BJ (cell line): Measurements from ENCODE around the gene ICA1. TPM values are rescaled to one million over a fixed set of nuclear protein-coding genes. Genes with fewer than 3 reads are reported as not detected.

Source experiments
- CTCF ChIA-PET: fragments of 350-600 bp; formaldehyde crosslinking; extraction: SDS; loops from one replicate; lab custom pipeline; 2021; ENCODE audit warnings: antibody characterized with exemption, inconsistent platforms; lab: Yijun Ruan, JAX
- POLR2A ChIA-PET: fragments of 300-600 bp; sonication (Branson Sonifier 250); formaldehyde crosslinking; extraction: SDS; loops from one replicate; lab custom pipeline; 2021; ENCODE audit warnings: antibody characterized with exemption; lab: Charles Lee
- DNase-seq: peaks from one replicate; pipeline ENCODE4 v3.0.0-alpha.2; 2011; ENCODE audit warnings: low read depth
- H3K27me3 ChIP-seq: 2 replicates; pipeline ENCODE4 v1.6.0; 2011; ENCODE audit warnings: low read length; ENCODE audit not compliant: control insufficient read depth, insufficient read depth
- H3K36me3 ChIP-seq: 2 replicates; pipeline ENCODE4 v1.5.1; 2011; ENCODE audit warnings: low read length; ENCODE audit not compliant: control insufficient read depth, insufficient read depth
- H3K4me3 ChIP-seq: 2 replicates; pipeline ENCODE4 v1.5.1; 2011; ENCODE audit warnings: low read depth, mild to moderate bottlenecking, control low read depth, low read length
- polyA plus RNA-seq: library from polyadenylated mRNA; depleted of rRNA; stranded (reverse); fragments of >200 nt; gene quantifications from 2 replicates; pipeline ENCODE4 v1.2.3, GENCODE V29; 2011
- TF ChIP-seq, protein P1 (sequence below): IDR thresholded peaks from 2 replicates; pipeline ENCODE4 v1.5.1; 2011; ENCODE audit warnings: low read depth, mild to moderate bottlenecking, control low read depth, inconsistent platforms, low read length, moderate library complexity; ENCODE audit not compliant: insufficient read depth

The ICA1 gene
- polyA plus RNA-seq, 1 experiment: 0.15 TPM

DNA sequence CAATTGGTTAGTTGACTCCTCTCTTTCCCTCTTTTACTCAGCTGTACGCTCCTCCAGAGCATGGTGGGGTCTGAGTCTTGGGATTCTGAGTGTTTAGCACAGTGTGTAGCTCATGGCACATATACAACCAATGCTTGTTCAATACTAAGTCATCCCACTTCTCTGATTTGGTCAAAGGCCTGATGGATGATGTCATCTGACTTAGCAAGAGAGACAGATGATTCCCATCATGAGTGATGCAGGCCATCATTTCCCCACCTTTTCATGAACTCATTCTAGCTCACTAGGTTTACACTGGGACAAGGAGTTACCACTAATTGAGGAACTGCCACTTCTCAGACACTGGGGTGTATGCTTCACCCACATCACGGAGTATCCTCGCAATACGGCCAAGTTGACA is 3.8 kb downstream of the ICA1 start:
- H3K4me3 ChIP-seq: no peak overlapping the region
- H3K27me3 ChIP-seq: peaks cover 5% of the 10 kb centered on the region
- no peak for DNase-seq
- TF ChIP-seq, protein P1, sequence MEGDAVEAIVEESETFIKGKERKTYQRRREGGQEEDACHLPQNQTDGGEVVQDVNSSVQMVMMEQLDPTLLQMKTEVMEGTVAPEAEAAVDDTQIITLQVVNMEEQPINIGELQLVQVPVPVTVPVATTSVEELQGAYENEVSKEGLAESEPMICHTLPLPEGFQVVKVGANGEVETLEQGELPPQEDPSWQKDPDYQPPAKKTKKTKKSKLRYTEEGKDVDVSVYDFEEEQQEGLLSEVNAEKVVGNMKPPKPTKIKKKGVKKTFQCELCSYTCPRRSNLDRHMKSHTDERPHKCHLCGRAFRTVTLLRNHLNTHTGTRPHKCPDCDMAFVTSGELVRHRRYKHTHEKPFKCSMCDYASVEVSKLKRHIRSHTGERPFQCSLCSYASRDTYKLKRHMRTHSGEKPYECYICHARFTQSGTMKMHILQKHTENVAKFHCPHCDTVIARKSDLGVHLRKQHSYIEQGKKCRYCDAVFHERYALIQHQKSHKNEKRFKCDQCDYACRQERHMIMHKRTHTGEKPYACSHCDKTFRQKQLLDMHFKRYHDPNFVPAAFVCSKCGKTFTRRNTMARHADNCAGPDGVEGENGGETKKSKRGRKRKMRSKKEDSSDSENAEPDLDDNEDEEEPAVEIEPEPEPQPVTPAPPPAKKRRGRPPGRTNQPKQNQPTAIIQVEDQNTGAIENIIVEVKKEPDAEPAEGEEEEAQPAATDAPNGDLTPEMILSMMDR: no peak
- POLR2A ChIA-PET: no interaction called here
- no peaks in the 10 kb centered on the region for H3K36me3 ChIP-seq
- CTCF ChIA-PET: interaction anchor here (1.1 kb wide), 1 partner anchor 10 kb away, joined by 3 read pairs; no protein-coding TSS in a partner anchor

DNA sequence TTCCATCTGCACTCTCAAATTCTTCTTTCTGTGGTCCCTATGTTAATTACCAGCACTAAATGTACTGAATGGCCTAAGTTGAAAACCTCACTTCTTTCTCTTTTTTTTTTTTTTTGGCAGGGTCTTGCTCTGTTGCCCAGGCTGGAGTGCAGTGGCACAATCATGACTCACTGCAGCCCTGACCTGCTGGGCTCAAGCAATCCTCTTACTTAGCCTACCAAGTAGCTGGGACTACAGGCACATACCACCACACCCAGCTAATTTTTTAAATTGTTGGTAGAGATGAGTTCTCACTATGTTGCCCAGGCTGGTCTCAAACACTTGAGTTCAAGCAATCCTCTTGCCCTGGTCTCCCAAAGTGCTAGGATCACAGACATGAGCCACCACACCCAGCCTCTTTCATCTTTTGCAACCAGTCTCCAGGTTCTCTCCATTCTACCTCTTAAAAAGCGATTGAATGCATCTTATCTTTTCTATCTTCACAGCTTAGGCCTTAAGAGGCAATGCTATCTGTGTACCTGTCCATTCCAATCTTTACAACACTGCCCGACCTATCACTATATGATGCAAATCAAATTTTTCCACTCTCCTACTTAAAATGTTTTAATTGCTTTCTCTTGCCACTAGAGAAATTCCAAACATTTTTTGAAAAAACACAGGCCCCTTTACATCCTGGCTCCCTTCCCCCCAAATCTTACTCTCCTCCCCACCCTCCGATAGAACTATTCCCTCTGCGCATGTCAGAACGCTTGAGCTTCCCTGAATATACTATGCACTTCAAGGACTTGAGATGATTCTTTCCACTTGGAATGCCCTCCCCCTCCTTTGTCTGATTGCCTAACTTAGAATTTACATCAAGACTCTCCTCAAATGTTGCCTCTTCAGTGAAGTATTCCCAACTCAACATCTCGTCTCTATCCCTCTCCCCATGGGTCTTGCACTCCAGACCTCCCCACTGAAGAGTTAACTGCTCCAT is 6.0 kb downstream of the ICA1 start:
- ChIA-PET CTCF (no interaction called here), POLR2A (no interaction called here)
- TF ChIP-seq, protein P1: no peak
- no peaks in the 10 kb centered on the region for H3K36me3 ChIP-seq
- no peak for DNase-seq
- H3K27me3 ChIP-seq: no peaks in the 10 kb centered on the region
- no peak overlapping the region for H3K4me3 ChIP-seq

DNA sequence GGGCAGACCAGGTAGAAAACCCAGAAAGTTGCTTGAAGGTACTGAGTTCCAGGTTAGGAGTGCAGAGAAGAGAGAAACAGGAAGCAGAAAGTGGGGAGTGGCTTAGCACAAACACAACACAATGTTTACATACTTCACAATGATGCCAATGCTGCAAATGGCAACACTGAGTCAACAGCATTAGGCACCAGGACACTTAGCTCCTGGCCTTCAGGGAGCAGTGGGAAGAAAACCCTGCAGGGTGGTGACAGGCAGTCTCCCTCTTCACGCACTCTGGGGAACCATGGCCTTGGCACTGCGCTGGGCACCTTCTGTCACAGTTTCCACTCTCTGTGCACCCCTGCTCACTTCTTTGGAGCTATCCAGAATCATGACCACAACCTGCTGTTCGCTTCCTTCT is 7.3 kb downstream of the ICA1 start:
- TF ChIP-seq, protein P1: no peak
- POLR2A ChIA-PET: no interaction called here
- no peaks in the 10 kb centered on the region for H3K36me3 ChIP-seq
- CTCF ChIA-PET: no interaction called here
- no peak overlapping the region for H3K4me3 ChIP-seq
- no peaks in the 10 kb centered on the region for H3K27me3 ChIP-seq
- no peak for DNase-seq

- H3K27me3 ChIP-seq: no peaks in the 10 kb centered on the region
- ChIA-PET POLR2A (no interaction called here), CTCF (no interaction called here)
- no peaks in the 10 kb centered on the region for H3K36me3 ChIP-seq
- DNase-seq: no peak
- TF ChIP-seq, protein P1: no peak
- H3K4me3 ChIP-seq: no peak overlapping the region
Observed at GRCh38 chr7:8254215-8254614, 7.8 kb downstream of the ICA1 start.

DNA sequence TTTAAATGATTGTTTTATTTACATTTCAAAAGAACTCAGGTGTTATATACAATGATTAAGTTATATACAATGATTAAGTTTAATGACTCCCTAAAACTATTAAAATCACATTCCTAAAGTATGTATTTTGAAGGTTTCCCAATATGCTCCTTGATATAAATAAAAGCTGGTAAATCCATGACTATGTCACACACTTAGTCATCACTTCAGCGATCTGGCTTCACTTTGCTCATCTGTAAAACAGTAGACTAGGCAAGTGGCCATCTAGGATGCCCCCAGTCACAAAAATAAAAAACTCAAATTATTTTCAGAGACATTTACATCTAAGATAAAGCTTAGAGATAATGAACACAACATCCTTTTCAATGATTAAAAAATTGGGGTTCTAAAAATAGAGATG is 10.8 kb downstream of the ICA1 start:
- H3K4me3 ChIP-seq: no peak overlapping the region
- no peaks in the 10 kb centered on the region for H3K27me3 ChIP-seq
- TF ChIP-seq, protein P1: no peak
- ChIA-PET CTCF (interaction anchor here (1.0 kb wide), 1 partner anchor 15 kb away, joined by 3 read pairs; no protein-coding TSS in a partner anchor), POLR2A (no interaction called here)
- H3K36me3 ChIP-seq: no peaks in the 10 kb centered on the region
- DNase-seq: no peak
